Lung (tissue), 12 donors: ENCODE results near the gene AUTS2. TPM values are rescaled to one million over a fixed set of nuclear protein-coding genes. Genes with fewer than 3 reads are reported as not detected.

ENCODE experiments used
- ATAC-seq: fragments of 200-7000 bp; cut with Tn5 transposase; one replicate; pipeline ENCODE4 v1.9.1; 2020; ENCODE audit warnings: moderate number of reproducible peaks; ENCODE audit not compliant: insufficient read depth, low FRiP score
- DNase-seq, 3 donors: peaks; one replicate each; pipeline ENCODE4 v3.0.0-alpha.2; 2013 to 2017
- H3K27ac ChIP-seq, 2 donors: one replicate each; pipeline ENCODE4 v1.5.1; 2013; ENCODE audit warnings: mild to moderate bottlenecking in 2 of 2, moderate library complexity in 2 of 2, control low read depth in 1 of 2, inconsistent platforms in 1 of 2, low read depth in 1 of 2, low read length in 1 of 2
- H3K27me3 ChIP-seq, 3 donors: one replicate each; pipeline ENCODE4 v1.5.1; 2013; ENCODE audit warnings: low read length in 2 of 3; ENCODE audit not compliant: control insufficient read depth in 3 of 3, insufficient read depth in 3 of 3
- H3K36me3 ChIP-seq, 4 donors: one replicate each; pipeline ENCODE4 v1.5.1; 2013; ENCODE audit warnings: low read length in 4 of 4, mild to moderate bottlenecking in 1 of 4, moderate library complexity in 1 of 4; ENCODE audit not compliant: control insufficient read depth in 4 of 4, insufficient read depth in 4 of 4
- H3K4me1 ChIP-seq, 5 donors: one replicate each; pipeline ENCODE4 v1.5.1; 2013; ENCODE audit warnings: low read length in 5 of 5, mild to moderate bottlenecking in 2 of 5, moderate library complexity in 1 of 5; ENCODE audit not compliant: control insufficient read depth in 5 of 5, insufficient read depth in 5 of 5
- H3K4me3 ChIP-seq: one replicate; pipeline ENCODE4 v1.5.1; 2013; ENCODE audit warnings: mild to moderate bottlenecking, control low read depth, moderate library complexity
- H3K9ac ChIP-seq, 2 donors: one replicate each; pipeline ENCODE4 v1.5.1; 2013; ENCODE audit warnings: low read length in 2 of 2, control low read depth in 1 of 2; ENCODE audit not compliant: insufficient read depth in 1 of 2
- H3K9me3 ChIP-seq, 4 donors: one replicate each; pipeline ENCODE4 v1.5.1; 2013; ENCODE audit warnings: low read length in 3 of 4, mild to moderate bottlenecking in 1 of 4, moderate library complexity in 1 of 4; ENCODE audit not compliant: control insufficient read depth in 4 of 4, insufficient read depth in 3 of 4
- WGBS, 2 donors: extraction: QIAGEN DNeasy Blood & Tissue Kit; methylation state at CpG; one replicate each; pipeline ENCODE4 v1.1.7; 2013; 5-methylcytosine and 5-hydroxymethylcytosine counted together
- polyA plus RNA-seq, 2 donors: library from polyadenylated mRNA; stranded (reverse); fragments of 200-250 nt; gene quantifications; one replicate each; pipeline ENCODE4 v1.2.1, GENCODE V29; 2013
- total RNA-seq, 2 donors: library from RNA; depleted of rRNA in 1 of 2; stranded (reverse); fragments of >200 nt in 1 of 2; gene quantifications; one replicate each; pipeline ENCODE4 v1.2.1, GENCODE V29; 2014 to 2021
- TF ChIP-seq, protein P1 (sequence below): IDR thresholded peaks from 2 replicates; pipeline ENCODE4 v1.5.1; 2012; ENCODE audit warnings: mild to moderate bottlenecking; ENCODE audit errors: control extremely low read depth, extremely low read depth
- donor health status: control.
- donor health status: control.
- donor health status: Bipolar disorder and iron deficiency.
- donor health status: healthy.
- donor health status: DM: yes; HTN: yes; CAD: no.

The AUTS2 gene
- total and polyA plus RNA-seq, 4 donors, result 11.8 to 115 (median 40.6) TPM

DNA sequence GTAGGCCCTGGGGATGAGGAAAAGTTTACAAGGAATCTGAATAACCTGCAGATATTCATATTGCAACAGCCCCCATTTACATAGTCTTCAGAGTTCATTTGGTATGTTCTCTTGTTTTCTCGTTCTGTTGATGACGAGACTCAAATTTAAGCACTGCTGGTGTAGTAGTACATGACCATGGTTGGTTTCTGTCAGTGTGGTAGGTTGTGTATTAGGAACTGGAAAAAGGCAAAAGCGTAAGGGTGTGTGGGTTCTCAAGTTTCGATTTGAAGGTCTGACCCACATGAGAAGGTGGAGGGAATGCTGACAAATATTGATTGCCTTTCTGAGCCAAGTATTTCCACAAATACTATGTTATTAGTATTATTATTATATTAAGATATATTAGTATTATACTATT is 151.7 kb downstream of the AUTS2 start:
- H3K36me3 ChIP-seq, result no peaks in the 10 kb centered on the region
- H3K4me1 ChIP-seq, result peaks cover 0 to 17% (median 5%) of the 10 kb centered on the region in 5 donors
- H3K9me3 ChIP-seq, result peaks cover 0 to 2% (median 0%) of the 10 kb centered on the region in 4 donors
- ATAC-seq (no peak), DNase-seq (no peak)
- 88 to 93% methylated on average over 4 of the region's 4 CpGs for WGBS, 2 donors
- H3K27ac ChIP-seq, result no peak overlapping the region
- H3K9ac ChIP-seq, result no peak overlapping the region
- H3K27me3 ChIP-seq, result no peaks in the 10 kb centered on the region
- no peak overlapping the region for H3K4me3 ChIP-seq
- TF ChIP-seq, protein P1, sequence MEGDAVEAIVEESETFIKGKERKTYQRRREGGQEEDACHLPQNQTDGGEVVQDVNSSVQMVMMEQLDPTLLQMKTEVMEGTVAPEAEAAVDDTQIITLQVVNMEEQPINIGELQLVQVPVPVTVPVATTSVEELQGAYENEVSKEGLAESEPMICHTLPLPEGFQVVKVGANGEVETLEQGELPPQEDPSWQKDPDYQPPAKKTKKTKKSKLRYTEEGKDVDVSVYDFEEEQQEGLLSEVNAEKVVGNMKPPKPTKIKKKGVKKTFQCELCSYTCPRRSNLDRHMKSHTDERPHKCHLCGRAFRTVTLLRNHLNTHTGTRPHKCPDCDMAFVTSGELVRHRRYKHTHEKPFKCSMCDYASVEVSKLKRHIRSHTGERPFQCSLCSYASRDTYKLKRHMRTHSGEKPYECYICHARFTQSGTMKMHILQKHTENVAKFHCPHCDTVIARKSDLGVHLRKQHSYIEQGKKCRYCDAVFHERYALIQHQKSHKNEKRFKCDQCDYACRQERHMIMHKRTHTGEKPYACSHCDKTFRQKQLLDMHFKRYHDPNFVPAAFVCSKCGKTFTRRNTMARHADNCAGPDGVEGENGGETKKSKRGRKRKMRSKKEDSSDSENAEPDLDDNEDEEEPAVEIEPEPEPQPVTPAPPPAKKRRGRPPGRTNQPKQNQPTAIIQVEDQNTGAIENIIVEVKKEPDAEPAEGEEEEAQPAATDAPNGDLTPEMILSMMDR, result no peak

DNA sequence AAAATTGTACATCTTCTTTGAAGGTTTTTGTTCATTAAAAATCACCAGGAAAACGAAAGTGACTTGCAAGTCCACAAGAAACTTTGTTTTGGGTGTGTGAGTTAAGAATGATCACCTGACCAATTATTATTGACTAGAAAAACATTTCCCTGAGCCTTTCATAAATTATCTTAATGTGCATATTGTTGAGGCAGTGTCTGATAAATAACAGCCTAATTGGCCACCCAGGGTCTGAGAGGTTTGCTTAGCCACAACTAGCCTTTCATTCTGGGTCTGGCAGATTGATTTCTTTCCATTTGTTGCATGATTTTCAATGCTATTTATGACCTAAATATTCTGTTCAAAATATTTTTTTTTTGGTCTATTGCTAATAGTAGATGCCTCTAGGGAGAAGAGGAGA is 152.8 kb downstream of the AUTS2 start:
- peaks cover 0 to 2% (median 0%) of the 10 kb centered on the region in 4 donors for H3K9me3 ChIP-seq
- H3K4me1 ChIP-seq, result peaks cover 0 to 20% (median 5%) of the 10 kb centered on the region in 5 donors
- WGBS, 2 donors, result 84 to 85% methylated on average over 1 of the region's 1 CpG
- no peak overlapping the region for H3K4me3 ChIP-seq
- ATAC-seq, result no peak
- no peaks in the 10 kb centered on the region for H3K27me3 ChIP-seq
- TF ChIP-seq, protein P1, result no peak
- no peak for DNase-seq
- no peak overlapping the region for H3K9ac ChIP-seq
- H3K27ac ChIP-seq, result no peak overlapping the region
- H3K36me3 ChIP-seq, result no peaks in the 10 kb centered on the region

DNA sequence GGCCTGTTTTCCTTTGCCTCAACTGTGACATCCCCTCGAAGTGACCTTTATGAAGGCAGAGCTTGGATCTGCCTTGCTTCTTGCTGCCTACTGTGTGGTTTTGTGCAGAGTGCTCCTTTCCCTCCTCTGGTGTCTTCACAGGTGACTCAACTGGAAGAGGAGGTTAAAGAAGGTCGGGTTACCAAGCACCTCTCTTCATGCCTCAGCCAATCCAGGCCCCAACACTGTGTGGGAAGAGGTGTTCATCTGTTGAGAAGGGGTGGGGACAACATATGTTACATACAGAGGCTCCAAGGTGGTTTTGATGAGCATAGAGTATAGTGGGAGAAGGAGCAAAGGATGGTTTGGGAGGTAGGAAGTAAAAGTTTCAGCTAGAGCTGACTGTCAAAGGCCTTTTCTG is 155.7 kb downstream of the AUTS2 start:
- H3K9me3 ChIP-seq, result no peaks in the 10 kb centered on the region
- WGBS, 2 donors, result 95 to 98% methylated on average over 2 of the region's 2 CpGs
- no peak overlapping the region for H3K4me3 ChIP-seq
- no peak for DNase-seq
- ATAC-seq, result no peak
- no peaks in the 10 kb centered on the region for H3K27me3 ChIP-seq
- TF ChIP-seq, protein P1, result no peak
- H3K27ac ChIP-seq, result no peak overlapping the region
- H3K4me1 ChIP-seq, result peaks cover 0 to 40% (median 11%) of the 10 kb centered on the region in 5 donors
- H3K9ac ChIP-seq, result no peak overlapping the region
- no peaks in the 10 kb centered on the region for H3K36me3 ChIP-seq

DNA sequence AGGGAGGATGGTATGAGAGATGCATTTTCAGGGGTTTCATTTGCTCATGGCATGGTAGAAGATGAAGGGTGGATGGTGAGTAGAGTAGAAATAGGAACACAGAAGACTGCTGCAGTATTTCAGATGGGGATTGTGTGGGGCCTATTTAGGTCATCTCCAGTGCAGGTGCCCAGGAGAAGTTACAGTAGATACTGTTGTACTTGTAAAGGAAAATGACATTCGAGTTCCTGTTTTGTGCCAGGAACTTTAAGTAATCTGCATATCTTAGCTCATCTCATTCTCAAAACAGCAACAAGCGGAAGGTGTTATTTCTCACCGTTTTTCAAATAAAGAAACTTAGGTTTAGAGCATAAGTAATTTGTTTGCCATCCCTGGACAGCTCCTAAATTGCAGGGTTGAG is 156.2 kb downstream of the AUTS2 start:
- Histone ChIP-seq H3K27ac (no peak overlapping the region), H3K27me3 (no peaks in the 10 kb centered on the region), H3K4me3 (no peak overlapping the region), H3K4me1 (peaks cover 0 to 37% (median 11%) of the 10 kb centered on the region in 5 donors), H3K36me3 (no peaks in the 10 kb centered on the region), H3K9ac (no peak overlapping the region), H3K9me3 (no peaks in the 10 kb centered on the region)
- no peak for DNase-seq
- TF ChIP-seq, protein P1, result no peak
- ATAC-seq, result no peak
- 57 to 78% methylated on average over 3 of the region's 3 CpGs for WGBS, 2 donors
